Mucosa of descending colon (tissue), 3 donors: Measurements from ENCODE around the gene TRAPPC1. TPM values are rescaled to one million over a fixed set of nuclear protein-coding genes. Genes with fewer than 3 reads are reported as not detected.

Experiments used
- ATAC-seq: fragments of 200-7000 bp; cut with Tn5 transposase; one replicate; pipeline ENCODE4 v1.9.1; 2020; ENCODE audit warnings: mild to moderate bottlenecking, moderate library complexity
- DNase-seq, 3 donors: peaks; one replicate each; pipeline ENCODE4 v3.0.0-alpha.2; 2020
- H3K36me3 ChIP-seq: fragments of 200-600 bp; one replicate; pipeline ENCODE4 v1.8.0; 2021; ENCODE audit warnings: low read depth, mild to moderate bottlenecking
- H3K4me1 ChIP-seq: fragments of 200-600 bp; one replicate; pipeline ENCODE4 v1.8.0; 2021; ENCODE audit warnings: low read depth, mild to moderate bottlenecking
- H3K4me3 ChIP-seq: fragments of 200-600 bp; one replicate; pipeline ENCODE4 v1.8.0; 2021; ENCODE audit warnings: mild to moderate bottlenecking
- H3K9me3 ChIP-seq: fragments of 200-600 bp; one replicate; pipeline ENCODE4 v1.8.0; 2021; ENCODE audit warnings: mild to moderate bottlenecking
- CTCF ChIP-seq: fragments of 200-600 bp; IDR thresholded peaks from one replicate; pipeline ENCODE4 v1.8.0; 2022; ENCODE audit warnings: antibody characterized with exemption, mild to moderate bottlenecking
- intact Hi-C, 2 donors: fragments of 100-400 bp; cut with DNase I in 1 of 2; cut with micrococcal nuclease in 1 of 2; formaldehyde crosslinking; loops; one replicate each; pipeline versions ENCODE4 v1.11.0 to v1.11.1; 2022; cut with DNase I, micrococcal nuclease
- total RNA-seq, 3 donors: library from RNA; stranded (reverse); fragmentation: NEBNext Ultra II Directional in 2 of 3; extraction: Animal tissue kit (Norgen Biotek cat#: 25700) in 2 of 3; gene quantifications; one replicate each; pipeline versions ENCODE4 v1.2.1 to v1.2.4, GENCODE V29; 2021 to 2023
- donor health status: DM: no; HTN: no; CAD: no; lungs with moderate emphysema.
- donor health status: DM: no; HTN: no; CAD: no.
- donor health status: DM: no; HTN: yes; CAD: no.

The TRAPPC1 gene
- total RNA-seq, 3 donors from 2014 or later = 86.2 to 116 (median 114) TPM

GRCh38 chr17:7927596-7927995 is 4.2 kb downstream of the TRAPPC1 start:
- no peak for TF ChIP-seq CTCF
- H3K4me3 ChIP-seq = no peak overlapping the region
- ATAC-seq = no peak
- peaks cover 4% of the 10 kb centered on the region for H3K36me3 ChIP-seq
- intact Hi-C loops = no loop called here
- H3K4me1 ChIP-seq = peaks cover 6% of the 10 kb centered on the region
- no peak for DNase-seq
- no peaks in the 10 kb centered on the region for H3K9me3 ChIP-seq

GRCh38 chr17:7922845-7923628 is 8.7 kb downstream of the TRAPPC1 start:
- no peak for TF ChIP-seq CTCF
- ATAC-seq = peak; percentile 98

GRCh38 chr17:7922269-7922844 is 9.4 kb downstream of the TRAPPC1 start:
- intact Hi-C loops = no loop called here
- Histone ChIP-seq H3K4me1 (no peaks in the 10 kb centered on the region), H3K9me3 (no peaks in the 10 kb centered on the region), H3K36me3 (no peaks in the 10 kb centered on the region), H3K4me3 (no peak overlapping the region)
- ATAC-seq = peak; percentile 6
- no peak for TF ChIP-seq CTCF
- no peak for DNase-seq

More at GRCh38 chr17:7922845-7923628, 8.7 kb downstream of the TRAPPC1 start:
- no peaks in the 10 kb centered on the region for H3K4me1 ChIP-seq
- H3K4me3 ChIP-seq = no peak overlapping the region
- no peaks in the 10 kb centered on the region for H3K9me3 ChIP-seq
- H3K36me3 ChIP-seq = no peaks in the 10 kb centered on the region
- intact Hi-C loops = no loop called here
- peak; percentile 92 to 93 (median 92) for DNase-seq

- TF ChIP-seq CTCF = no peak
- no peaks in the 10 kb centered on the region for H3K36me3 ChIP-seq
- peaks cover 16% of the 10 kb centered on the region for H3K4me1 ChIP-seq
- intact Hi-C loops = no loop called here
- ATAC-seq (no peak), DNase-seq (no peak)
- no peak overlapping the region for H3K4me3 ChIP-seq
- H3K9me3 ChIP-seq = no peaks in the 10 kb centered on the region
Observed at GRCh38 chr17:7916808-7917207, 14.9 kb downstream of the TRAPPC1 start.

- ATAC-seq (no peak), DNase-seq (no peak)
- no peak for TF ChIP-seq CTCF
- peaks cover 16% of the 10 kb centered on the region for H3K4me1 ChIP-seq
- no peaks in the 10 kb centered on the region for H3K36me3 ChIP-seq
- intact Hi-C loops = no loop called here
- H3K9me3 ChIP-seq = no peaks in the 10 kb centered on the region
- H3K4me3 ChIP-seq = peak overlapping the region; percentile 10
Observed at GRCh38 chr17:7916385-7916682, 15.4 kb downstream of the TRAPPC1 start.
